ENCODE measurements around the gene GJB2. TPM values are rescaled to one million over a fixed set of nuclear protein-coding genes. Genes with fewer than 3 reads are reported as not detected.
A peak's percentile ranks its signal among the peaks of the same experiment; 100 is the strongest.

GJB2 gene
- total RNA-seq, 1 donor from 2014 or later, result 5.7 TPM

- no peak for DNase-seq (ENCODE audit: low read depth)
- peak overlapping the region; percentile 63 for H3K4me3 ChIP-seq (ENCODE audit: low read depth, low read length)
- TF ChIP-seq, protein P1, sequence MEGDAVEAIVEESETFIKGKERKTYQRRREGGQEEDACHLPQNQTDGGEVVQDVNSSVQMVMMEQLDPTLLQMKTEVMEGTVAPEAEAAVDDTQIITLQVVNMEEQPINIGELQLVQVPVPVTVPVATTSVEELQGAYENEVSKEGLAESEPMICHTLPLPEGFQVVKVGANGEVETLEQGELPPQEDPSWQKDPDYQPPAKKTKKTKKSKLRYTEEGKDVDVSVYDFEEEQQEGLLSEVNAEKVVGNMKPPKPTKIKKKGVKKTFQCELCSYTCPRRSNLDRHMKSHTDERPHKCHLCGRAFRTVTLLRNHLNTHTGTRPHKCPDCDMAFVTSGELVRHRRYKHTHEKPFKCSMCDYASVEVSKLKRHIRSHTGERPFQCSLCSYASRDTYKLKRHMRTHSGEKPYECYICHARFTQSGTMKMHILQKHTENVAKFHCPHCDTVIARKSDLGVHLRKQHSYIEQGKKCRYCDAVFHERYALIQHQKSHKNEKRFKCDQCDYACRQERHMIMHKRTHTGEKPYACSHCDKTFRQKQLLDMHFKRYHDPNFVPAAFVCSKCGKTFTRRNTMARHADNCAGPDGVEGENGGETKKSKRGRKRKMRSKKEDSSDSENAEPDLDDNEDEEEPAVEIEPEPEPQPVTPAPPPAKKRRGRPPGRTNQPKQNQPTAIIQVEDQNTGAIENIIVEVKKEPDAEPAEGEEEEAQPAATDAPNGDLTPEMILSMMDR (conservative IDR thresholded peaks at IDR 0.05; ENCODE audit: low read depth, low read length), result no peak
Measured at GRCh38 chr13:20193162-20193906, 596 bp upstream of the GJB2 start.

GRCh38 chr13:20192158-20192835 lies 441 bp downstream of the GJB2 start:
- H3K4me3 ChIP-seq (ENCODE audit: low read depth, low read length), result peak overlapping the region; percentile 63
- TF ChIP-seq, protein P1 (conservative IDR thresholded peaks at IDR 0.05; ENCODE audit: low read depth, low read length), result no peak
- DNase-seq (ENCODE audit: low read depth), result no peak

GRCh38 chr13:20191311-20192157 lies 1.2 kb downstream of the GJB2 start:
- TF ChIP-seq, protein P1 (conservative IDR thresholded peaks at IDR 0.05; ENCODE audit: low read depth, low read length), result no peak
- no peak for DNase-seq (ENCODE audit: low read depth)
- H3K4me3 ChIP-seq (ENCODE audit: low read depth, low read length), result peak overlapping the region; percentile 63

DNA sequence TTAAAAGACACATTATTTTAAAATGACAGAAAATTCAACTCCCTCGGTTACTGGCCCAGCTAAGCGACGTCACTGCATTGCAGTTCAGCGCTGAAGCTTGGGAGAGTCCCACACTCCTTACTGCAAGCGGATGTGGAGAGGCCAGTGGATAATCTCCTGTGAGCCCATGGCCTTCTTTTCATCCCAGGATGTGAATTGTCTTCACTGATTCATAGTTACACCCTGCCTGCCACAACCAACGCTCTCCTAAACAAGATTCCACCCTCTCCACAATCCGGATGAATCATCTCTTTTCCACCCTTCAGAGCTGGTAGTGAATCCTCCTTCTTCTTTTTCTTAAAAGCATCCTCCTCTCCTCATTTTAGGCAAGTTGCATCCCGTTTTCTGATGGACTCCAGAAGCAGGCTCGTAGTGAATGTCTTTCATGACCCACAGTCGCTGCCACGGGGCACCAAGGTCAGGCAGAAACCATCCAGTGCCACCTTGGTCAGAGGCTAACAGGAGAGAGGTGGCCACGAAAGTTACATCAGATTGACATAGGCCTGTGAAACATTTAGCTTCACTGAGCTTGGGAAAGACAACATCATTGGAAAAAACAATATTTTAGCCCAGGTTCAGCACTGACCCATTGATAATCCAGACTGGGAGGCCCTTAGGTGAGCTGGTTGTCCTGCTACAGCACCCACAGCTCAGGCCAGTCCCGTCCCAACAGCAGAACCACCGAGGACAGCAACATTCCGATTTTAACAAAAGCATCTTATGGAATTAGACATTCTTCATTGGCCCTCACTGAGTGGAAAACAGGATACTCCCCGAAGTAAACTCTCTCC lies 2.0 kb downstream of the GJB2 start:
- TF ChIP-seq, protein P1 (conservative IDR thresholded peaks at IDR 0.05; ENCODE audit: low read depth, low read length), result no peak
- no peak for DNase-seq (ENCODE audit: low read depth)

GRCh38 chr13:20190076-20190475 lies 2.7 kb downstream of the GJB2 start:
- no peak for DNase-seq (ENCODE audit: low read depth)
- H3K4me3 ChIP-seq (ENCODE audit: low read depth, low read length), result no peak overlapping the region
- TF ChIP-seq, protein P1 (conservative IDR thresholded peaks at IDR 0.05; ENCODE audit: low read depth, low read length), result no peak

More for the DNA sequence above, 2.0 kb downstream of the GJB2 start:
- H3K4me3 ChIP-seq (ENCODE audit: low read depth, low read length), result peak overlapping the region; percentile 63

All from epithelial cell of proximal tubule (primary cell).